GM18951 (cell line): ENCODE data around the gene CCNG1.
A peak's percentile ranks its signal among the peaks of the same experiment; 100 is the strongest.
"Not testable (repeated sequence)": the region's sequence is repeated elsewhere in the genome, so short reads cannot be mapped to it uniquely, and the experiment has no call there.

Experiments used
- POLR2A ChIP-seq: IDR thresholded peaks from 4 replicates; pipeline ENCODE4 v1.6.1; 2011; ENCODE audit warnings: mild to moderate bottlenecking; ENCODE audit not compliant: insufficient read length, insufficient read depth; ENCODE audit errors: extremely low read depth
- in situ Hi-C: fragments of 300-500 bp; cut with MboI; formaldehyde crosslinking; loops from one replicate; pipeline ENCODE4 v1.12.0; 2022; ENCODE audit warnings: low sequenced_read_pairs, mixed read lengths, inconsistent platforms; ENCODE audit not compliant: unreplicated experiment

Gene CCNG1

DNA sequence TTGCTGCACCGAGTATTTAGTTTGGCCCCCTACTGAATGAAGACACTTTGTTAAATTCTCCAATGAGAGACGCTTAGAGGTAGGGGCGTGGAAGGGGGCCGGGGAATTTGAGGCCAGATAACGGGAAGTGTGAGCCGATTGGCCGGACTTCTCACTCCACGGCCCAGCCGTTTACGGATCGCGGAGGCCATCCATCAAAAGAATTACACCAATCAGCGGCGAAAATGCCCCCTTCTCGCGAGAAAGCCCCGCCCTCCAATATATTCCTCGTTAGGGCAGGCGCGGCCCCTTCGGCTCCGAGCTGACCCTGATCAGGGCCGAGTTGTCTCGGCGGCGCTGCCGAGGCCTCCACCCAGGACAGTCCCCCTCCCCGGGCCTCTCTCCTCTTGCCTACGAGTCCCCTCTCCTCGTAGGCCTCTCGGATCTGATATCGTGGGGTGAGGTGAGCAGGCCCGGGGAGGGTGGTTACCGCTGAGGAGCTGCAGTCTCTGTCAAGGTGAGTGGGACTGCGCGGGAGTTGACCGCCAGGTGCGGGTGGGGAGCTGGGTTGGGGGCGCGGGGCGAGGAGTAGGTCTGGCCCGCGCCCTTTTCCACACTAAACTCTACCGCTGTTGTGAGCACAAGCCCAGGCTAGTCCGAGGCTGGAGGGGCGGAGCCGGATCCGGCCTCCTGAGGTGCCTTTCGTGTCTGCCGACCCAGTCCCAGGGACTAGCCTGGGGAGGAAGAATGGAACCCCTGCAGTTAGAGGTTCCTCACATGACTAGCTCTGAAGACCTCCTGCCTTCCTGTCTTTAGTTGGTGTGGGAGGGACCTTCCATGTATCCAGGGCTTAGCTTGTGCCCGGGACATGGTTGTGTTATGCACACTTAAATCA, at the start of gene CCNG1:
CCNG1 (plus strand) TSS at position 287 of the 874 bp plus-strand sequence. CDS start 1,662 bp downstream, outside the sequence.
- TF ChIP-seq POLR2A = peak; percentile 98

GRCh38 chr5:163395792-163396191, 41.6 kb upstream of the CCNG1 start:
- no peak for TF ChIP-seq POLR2A
- in situ Hi-C loops = no loop called here

More for the DNA sequence above, at the start of gene CCNG1:
- in situ Hi-C loops = no loop called here

DNA sequence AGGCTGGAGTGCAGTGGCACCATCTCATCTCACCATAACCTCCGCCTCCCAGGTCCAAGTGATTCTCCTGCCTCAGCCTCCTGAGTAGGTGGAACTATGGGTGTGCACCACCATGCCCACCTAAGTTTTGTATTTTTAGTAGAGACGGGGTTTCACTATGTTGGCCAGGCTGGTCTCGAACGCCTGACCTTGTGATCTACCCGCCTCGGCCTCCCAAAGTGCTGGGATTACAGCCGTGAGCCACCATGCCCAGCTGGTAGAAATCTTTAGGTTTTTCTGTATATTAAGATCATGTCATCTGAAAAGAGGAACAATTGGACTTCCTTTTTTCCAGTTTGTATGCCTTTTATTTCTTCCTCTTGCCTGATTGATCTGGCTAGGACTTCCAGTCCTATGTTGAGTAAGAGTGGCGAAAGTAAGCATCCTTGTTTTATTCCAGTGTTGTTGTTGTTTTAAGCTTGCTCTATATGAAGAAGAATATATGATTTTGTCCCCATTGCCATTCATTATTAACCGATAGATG, 40.5 kb upstream of the CCNG1 start:
- in situ Hi-C loops = not testable (repeated sequence)

DNA sequence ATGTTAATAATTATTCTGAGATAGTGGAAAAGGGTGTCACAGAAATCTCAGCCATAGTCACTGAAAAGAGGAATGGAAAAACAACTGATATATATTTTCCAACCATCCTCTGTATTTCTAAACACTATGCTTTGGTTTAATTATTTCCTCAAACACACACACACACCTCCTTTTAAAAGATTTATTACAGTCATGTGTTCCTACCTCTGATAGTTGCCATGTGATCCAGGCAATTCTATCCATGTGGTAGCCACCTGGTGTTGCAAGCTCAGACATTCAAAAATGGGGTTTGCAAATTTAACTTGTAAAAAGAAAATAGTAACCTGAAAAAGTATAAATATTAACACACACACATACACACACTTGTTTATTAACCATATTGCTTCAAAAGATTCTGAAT, 40.0 kb upstream of the CCNG1 start:
- TF ChIP-seq POLR2A = no peak
- in situ Hi-C loops = no loop called here

GRCh38 chr5:163399923-163400322, 37.5 kb upstream of the CCNG1 start:
- no peak for TF ChIP-seq POLR2A
- in situ Hi-C loops = no loop called here

- in situ Hi-C loops = no loop called here
- no peak for TF ChIP-seq POLR2A
Measured at GRCh38 chr5:163401271-163401670, 36.1 kb upstream of the CCNG1 start.

DNA sequence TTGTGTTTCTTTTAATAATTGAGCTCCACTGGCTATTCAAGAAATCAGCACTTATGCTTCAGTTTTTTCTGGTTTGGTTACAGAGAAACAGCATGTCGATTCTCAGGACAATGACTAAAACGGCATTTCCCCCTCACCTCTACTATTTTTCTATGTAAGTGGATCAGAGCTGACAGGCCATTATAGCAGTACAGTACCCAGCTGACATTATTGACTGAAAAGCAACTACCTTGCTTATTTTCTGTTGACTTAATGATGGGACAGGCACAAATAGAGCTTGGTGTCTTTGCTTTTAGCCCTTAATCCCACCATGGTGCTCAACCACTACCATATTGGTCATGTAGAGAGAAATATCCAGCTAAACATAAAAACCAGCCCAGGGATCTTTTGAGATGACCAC, 35.4 kb upstream of the CCNG1 start:
- TF ChIP-seq POLR2A = no peak
- in situ Hi-C loops = no loop called here

- no peak for TF ChIP-seq POLR2A
- in situ Hi-C loops = no loop called here
Measured at GRCh38 chr5:163404364-163405173, 32.8 kb upstream of the CCNG1 start.

DNA sequence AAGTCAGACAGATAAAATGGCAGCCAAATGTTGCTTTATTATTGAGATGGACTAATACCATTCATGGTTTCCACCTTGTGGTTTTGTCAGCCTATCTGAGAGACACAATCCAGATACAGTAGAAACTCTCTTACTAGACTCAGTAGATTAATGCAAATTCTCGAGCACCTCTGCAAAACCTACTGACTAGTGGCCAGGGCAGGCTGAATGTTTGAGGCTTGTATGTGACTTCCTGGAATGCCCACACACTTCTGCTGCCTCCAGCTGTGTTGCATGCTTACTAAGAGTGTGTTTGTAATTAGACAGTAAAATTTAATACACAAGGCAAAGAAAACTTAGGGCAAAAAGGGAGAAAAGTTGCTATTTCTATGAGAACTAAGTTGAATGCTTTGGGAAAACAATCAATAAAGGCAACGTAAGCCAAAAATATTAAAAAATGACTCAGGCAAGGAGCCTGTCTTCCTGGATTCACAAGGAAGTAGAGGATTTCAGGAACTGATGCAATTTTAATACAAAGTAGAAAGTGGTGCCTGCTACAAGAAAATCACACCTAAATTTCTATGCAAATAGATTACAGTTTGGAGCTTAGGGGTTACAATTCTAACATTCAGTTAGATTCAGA, 30.2 kb upstream of the CCNG1 start:
- TF ChIP-seq POLR2A = no peak
- in situ Hi-C loops = no loop called here

GRCh38 chr5:163408311-163408923, 29.0 kb upstream of the CCNG1 start:
- in situ Hi-C loops = no loop called here
- no peak for TF ChIP-seq POLR2A

GRCh38 chr5:163409384-163409783, 28.0 kb upstream of the CCNG1 start:
- in situ Hi-C loops = no loop called here

GRCh38 chr5:163410505-163410904, 26.9 kb upstream of the CCNG1 start:
- TF ChIP-seq POLR2A = no peak
- in situ Hi-C loops = no loop called here

More at GRCh38 chr5:163409384-163409783, 28.0 kb upstream of the CCNG1 start:
- no peak for TF ChIP-seq POLR2A

DNA sequence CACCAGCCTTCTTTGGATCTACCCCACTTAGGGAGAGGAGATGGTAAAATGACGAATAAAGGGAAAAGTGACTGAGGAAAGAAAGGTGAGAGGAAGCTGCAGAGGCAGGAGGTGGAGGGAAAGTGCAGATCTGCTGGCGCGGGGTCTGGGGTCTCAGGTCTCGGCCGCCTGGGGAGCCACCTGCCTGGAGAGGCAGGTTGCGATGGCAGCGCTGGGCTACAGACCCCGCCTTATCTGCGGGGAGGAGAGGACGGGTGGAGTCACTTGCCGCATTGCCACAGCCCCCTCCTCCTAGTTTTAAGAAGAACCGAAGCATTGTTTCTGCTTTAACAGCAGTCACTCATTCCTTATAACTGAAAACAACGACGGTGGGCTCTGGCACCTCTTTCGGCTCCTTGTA, 21.7 kb upstream of the CCNG1 start:
- in situ Hi-C loops = not testable (repeated sequence)
